ENCODE results near the gene BMI1.
"Not testable (repeated sequence)": the region's sequence is repeated elsewhere in the genome, so short reads cannot be mapped to it uniquely, and the experiment has no call there.

The BMI1 gene

DNA sequence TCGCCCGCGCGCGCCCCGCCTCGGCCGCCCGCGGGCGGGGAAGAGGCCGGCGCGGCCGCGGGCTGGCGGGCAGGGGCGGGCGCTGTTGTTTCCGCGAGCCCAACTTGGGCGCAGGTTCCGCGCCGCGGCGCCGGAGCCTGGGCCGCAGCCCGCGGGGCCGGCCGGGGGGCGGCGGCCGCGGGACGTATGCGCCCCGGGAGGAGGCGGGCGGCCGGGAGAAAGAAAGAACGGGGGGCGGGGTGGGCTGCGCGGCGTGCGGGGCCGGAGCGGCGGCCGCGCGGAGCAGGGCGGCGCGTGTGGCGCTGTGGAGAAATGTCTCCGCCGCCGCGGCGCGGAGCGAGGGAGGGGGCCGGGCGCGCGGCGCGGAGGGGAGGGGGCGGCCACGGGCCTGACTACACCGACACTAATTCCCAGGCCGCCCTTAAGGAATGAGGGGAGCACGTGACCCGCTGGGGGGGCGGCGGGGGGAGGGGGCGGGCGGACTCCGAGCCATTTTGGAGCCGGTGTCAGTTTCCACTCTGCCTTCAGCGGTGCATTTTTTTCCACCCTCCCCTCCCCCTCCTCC lies at the start of gene BMI1:
TSS of gene BMI1 (plus strand) at position 509 of the 565 bp plus-strand sequence. CDS start 5,351 bp downstream, outside the sequence.
- DNase-seq (ENCODE audit: low spot score): peak; percentile 82

DNA sequence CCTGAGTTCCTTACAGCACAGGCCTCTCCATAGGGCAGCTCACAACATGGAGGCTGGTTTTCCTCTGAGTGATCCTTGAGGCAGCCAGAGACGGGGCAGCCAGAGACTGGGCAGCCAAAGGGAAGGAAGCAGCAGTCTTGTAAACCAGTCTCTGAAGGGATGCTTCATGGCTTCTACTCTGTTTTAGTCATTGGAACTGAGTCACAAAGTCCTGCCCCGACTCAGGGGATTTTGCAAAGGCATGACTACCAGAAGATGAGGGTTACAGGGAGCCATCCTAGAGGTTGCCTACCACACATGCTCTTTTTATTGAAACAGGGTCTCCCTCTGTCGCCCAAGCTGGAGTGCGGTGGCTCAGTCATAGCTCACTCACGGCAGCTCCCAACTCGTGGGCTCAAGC lies 49.1 kb upstream of the BMI1 start:
- no peak for DNase-seq (ENCODE audit: low spot score)

DNA sequence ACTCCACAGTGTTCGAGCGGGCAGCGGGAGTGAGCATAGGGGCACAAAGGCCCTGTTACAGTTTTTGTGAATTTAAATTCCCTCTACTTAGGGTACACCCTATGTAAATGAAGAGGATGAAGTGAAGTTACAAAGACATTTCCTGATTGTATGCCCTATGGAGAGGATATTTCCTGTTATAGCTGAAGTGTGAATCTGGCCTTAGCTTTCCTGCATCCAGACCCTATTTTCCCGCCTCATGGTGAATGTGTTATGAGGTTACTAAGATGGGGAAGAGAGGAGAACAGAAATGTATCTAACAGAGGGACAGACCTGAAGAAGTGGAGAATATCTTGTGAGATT lies 42.5 kb upstream of the BMI1 start:
- no peak for DNase-seq (ENCODE audit: low spot score)

DNA sequence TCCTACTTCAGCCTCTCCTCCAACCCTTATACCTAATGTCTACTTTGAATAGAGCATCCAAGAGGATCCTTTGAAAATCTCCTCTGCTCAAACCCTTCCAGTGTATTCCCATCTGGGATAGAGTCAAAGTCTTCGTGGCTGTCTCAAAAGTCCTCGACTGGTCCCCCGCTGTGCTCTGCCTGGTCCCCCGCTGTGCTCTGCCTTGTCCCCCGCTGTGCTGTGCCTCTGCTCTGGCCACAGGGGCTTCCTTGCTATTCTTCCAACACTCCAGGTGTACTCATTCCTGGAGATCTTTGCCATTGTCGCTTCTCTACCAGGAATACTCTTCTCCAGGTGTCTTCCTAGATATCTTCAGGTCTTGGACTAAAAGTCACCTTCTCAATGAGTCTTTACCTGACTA lies 40.8 kb upstream of the BMI1 start:
- DNase-seq (ENCODE audit: low spot score): no peak

DNA sequence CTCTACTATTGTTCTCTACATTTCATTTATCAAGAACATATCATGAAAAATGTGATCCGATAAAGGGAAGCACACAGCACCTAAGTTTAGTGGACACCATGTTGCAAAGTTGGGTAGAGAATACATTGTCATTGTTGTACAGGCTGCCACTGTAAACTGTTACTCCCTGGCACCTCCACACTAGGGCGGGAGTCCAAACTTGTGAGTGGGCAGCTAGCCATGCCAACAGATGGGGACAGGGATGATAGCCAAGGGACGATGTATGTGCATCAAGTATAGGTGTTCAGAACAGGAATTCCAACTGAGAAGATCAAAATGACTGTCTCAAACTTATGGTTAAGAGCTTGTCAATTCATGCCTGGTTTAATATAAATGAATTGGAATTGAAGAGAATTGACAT lies 35.8 kb upstream of the BMI1 start:
- DNase-seq (ENCODE audit: low spot score): peak; percentile 5

DNA sequence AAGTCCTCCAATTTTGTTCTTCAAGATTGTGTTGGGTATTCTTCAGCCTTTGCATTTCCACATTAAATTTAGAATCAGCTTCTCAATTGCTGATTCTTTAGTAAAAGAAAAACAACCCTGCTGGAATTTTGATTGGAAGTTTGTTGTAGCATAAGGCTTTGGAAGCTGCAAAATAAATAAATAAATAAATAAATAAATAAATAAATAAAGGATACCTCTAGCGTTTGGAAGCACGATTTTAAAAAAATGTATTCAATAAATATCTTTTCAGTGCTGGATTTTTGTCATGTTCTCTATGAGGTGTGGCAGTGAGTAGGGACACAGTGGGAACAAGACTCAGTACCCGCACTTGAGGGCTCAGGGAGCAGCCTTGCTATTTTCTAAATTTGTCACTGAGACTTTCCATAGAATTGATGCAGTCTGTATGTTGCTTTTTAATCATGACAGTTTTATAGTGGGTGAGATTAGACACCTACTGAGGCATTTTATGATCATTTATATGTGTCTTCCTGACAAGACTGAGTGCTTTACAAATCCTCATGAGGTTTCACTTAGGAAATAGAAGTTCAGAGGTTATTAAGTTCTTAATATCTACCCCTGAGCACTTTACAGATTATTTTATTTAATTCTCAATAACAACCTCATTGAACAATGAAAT lies 27.0 kb upstream of the BMI1 start:
- no peak for DNase-seq (ENCODE audit: low spot score)

DNA sequence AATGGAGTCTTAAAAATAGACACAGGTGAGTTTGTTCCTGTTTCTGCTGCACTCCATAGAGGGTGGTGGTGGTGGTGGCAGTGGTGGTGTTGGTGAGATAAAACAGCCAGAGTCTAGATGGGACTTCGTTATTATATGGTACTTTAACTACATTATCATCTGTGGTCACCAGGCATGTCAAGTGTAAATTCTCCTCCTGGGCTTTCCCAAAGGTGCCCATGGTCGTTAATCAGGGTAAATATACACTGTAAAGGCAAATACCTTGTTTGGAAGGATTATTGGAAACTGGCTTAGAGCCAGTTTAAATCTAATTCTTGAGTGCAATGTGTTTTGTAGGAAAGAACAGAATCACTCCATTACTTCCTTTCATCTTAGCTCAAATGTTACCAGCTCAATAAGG lies 26.2 kb upstream of the BMI1 start:
- no peak for DNase-seq (ENCODE audit: low spot score)

DNA sequence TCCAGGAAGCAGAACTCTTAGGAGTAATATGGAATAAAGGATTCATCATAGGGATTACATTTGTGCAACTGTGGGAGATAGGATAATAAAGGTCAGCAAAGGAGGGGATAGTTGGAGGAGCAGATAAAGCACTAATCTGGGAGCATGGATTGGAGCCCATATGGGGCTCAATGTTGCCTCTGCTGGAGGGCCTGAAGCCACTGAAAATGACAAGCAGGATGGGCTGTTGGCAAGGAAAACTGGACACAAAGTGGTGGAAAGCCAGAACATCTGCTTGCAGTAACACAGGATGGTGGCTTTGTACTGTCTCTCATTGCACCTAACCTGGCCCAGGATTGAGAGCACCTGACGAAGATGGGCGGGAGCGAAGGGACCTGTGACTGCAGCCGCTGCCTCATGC lies 19.7 kb upstream of the BMI1 start:
- DNase-seq (ENCODE audit: low spot score): no peak

DNA sequence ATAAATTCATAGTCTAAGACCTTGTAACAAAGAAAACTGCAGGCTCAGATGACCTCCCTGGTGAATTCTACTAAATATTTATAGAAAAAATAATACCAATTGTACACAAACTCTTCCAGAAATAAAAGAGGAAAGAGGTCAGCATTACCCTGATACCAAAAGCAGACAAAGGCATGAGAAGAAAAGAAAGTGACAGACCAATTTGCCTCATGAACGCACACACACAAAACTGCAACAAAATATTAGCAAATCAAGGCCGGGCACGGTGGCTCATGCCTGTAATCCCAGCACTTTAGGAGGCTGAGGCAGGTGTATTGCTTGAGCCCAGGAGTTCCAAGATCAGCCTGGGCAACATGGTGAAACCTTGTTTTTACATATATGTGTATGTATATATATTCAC lies 17.4 kb upstream of the BMI1 start:
- DNase-seq (ENCODE audit: low spot score): no peak

DNA sequence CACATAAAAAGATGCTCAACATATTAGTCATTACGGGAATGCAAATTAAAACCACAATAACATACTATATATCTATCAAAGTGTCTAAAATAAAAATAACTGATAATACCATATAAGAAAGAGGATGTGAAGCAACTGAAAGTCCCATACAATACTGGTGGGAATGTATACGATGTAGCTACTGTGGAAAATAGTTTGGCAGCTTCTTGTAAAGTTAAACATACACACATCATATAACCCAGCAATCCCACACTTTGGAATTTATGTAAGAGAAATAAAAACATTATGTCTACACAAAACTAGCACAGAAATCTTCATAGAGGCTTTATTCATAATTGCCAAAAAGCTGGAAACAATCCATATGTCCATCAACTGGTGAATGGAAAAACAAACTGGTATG lies 15.2 kb upstream of the BMI1 start:
- no peak for DNase-seq (ENCODE audit: low spot score)

DNA sequence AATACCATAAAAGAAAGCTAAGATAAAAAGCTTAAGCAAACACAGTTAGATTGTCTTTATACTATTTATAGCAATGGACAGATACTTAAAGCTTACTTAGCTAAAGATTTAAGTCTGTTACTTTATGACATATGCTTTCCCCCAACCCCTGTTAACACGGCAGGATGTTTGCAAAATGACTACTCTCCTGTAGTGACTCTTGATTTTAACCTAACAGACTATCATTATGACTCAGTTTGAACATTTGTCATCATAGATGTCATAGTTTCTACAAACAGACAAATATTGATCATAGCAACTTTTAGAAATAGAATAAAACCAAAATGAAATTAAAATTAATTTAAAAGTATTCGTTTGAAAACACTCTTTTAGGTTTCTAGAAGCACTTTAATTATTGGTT lies 12.5 kb upstream of the BMI1 start:
- DNase-seq (ENCODE audit: low spot score): no peak

DNA sequence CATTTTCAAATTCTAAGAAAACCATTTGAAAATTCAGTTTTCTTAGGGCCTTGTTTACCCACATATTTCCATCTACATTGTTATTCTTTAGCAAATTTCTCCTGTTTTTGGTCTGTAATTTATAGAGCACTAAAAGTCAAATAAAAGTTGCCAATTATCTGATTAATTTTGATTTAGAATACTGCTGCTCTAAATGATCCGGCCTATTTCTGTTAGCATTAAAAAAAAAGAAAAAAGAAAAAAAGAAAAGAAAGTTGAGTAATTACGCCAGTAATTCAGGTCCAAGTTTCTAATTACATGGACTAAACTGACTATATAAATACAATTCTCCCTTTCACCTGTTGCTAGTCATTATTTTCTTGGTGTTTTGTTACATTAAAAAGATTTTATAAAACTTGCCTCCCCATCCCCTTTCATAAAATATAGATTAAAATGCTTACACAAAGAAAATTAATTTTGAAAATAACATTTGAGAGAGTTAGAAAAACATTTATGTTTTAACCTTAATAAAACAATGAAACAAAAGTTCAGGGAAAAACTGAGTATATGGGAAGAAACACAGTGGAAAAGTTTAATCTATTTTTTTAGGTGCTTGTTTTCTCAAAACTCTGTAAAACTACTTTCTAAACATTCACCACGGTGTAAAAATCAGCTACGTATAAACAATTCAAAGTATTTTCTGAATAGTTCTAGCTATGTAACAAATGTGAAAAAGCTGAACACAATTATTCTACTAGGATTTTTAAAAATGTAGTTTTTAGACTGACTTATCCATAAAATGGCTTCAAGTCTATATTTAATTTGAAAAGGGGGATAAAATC lies 11.5 kb upstream of the BMI1 start:
- DNase-seq (ENCODE audit: low spot score): no peak

DNA sequence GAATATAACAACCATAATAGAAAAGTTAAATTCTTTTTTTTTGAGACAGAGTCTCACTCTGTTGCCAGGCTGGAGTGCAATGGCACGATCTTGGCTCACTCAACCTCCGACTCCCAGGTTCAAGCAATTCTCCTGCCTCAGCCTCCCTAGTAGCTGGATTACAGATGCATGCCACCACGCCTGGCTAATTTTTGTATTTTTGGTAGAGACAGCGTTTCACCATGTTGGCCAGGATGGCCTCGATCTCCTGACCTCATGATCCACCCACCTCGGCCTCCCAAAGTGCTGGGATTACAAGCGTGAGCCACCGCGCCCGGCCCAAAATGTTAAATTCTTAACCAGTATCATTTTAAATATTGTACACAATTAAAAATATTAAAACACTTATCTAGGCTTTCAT lies 10.9 kb upstream of the BMI1 start:
- not testable (repeated sequence) for DNase-seq (ENCODE audit: low spot score)

DNA sequence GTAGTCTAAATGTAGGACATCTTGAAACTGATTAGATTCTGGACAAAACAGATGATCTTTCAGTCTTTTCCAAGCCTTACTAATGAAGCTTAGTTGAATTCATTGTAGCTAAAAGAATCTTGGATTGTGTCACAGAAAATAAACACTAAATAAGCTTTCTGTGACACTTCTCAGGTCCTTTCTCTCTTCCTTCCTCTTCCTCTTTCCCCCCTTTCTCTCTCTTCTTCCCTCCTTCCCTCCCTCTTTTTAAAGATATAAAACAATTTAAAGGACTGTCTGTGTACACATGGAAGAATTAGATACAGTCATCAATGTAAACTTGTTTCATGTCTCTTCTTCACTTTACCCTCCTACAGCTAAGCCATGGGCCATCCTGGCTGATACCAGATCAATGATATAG lies 10.0 kb upstream of the BMI1 start:
- DNase-seq (ENCODE audit: low spot score): no peak

DNA sequence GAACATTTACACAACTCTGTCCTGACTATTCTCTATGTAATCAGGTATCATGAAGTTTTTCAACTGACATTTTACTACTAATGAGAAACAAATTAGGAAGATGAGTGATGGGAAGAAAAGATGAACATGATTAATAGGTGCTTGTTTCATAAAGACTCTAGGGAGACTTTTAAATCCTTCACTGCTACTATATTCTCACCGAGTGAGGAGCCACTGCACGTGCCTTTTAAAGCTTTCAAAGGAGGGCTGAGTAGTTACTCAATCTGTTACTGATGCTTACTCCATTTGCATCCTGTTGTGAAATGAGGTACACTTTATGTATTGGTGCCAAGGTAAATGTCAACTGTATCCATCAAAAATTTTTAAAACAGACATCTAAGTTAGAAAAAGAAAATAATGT lies 6.0 kb upstream of the BMI1 start:
- no peak for DNase-seq (ENCODE audit: low spot score)

DNA sequence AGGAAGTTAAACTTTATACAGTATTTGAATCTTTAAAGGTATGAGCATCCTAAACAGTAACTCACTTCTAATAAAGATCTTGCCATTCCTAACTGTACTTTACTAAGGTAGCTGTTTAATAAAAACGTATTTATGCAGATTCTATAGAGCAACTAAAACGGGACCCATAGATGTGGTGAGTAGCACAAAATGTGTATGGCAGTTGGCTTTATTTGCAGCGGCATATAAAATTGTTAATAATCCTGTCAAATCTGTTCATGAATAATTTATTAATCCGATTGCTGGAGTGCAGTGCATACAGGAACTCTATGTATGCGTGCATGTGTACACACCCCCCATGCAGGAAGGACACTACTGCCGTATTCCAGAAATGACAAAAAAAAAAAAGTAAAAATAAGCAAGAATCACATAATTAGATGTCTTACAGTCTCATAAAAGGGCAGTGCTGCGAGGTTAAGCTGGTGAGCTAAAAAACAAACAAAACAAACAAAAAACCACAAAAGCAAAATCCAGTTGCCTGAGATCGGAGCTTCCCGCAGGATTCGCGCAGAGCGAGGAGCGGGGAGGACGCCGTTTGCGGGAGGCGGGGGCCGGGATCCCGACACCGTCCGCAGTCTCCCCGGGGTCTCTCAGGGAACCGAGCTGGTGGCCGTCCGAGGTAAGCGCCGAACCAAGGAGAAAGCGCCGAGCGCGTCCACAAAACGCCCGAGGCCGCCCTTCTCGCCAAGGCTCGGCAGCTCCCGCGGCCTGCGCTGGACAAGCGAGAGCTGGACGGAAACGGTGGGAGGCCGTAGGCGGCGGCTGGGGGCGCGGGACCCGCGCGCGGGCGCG lies 5.2 kb upstream of the BMI1 start:
- no peak for DNase-seq (ENCODE audit: low spot score)

DNA sequence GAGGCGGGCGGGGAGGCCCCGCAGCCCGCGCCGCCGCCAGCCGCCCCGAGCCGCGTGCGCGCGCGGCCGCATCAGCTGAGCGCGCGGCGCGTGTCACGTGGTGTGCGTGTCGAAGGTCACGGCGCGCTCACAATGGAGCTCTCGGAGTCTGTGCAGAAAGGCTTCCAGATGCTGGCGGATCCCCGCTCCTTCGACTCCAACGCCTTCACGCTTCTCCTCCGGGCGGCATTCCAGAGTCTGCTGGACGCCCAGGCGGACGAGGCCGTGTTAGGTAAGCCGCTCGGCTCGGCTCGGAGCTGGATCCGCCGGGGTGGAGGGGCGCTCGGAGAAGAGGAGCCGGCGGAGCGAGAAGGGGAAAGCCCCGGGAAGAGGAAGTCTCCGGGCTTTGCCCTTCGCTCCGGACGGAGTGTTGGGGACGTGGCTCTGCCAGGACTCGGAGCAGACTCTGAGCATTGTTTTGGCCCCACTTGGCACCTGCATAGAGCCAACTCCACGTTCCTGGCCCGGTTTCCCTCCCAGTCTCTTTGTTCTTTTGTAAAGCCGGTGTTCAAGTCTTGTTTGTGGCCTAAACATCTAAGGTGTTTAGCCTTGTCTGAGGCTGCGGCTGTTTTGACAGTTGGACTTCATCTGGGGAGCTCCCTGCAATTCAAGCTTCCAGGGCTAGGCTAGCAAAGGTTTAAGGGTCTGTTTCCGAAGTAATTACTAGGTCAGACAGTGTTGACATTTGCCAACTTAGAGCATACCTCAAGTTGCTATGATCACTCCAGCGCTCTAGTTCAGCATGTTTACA lies 4.4 kb upstream of the BMI1 start, which contains the start of gene COMMD3:
TSS of gene COMMD3 (plus strand) at position 103 of the 790 bp plus-strand sequence. CDS start at position 133, 30 bp downstream.
- DNase-seq (ENCODE audit: low spot score): peak; percentile 88

DNA sequence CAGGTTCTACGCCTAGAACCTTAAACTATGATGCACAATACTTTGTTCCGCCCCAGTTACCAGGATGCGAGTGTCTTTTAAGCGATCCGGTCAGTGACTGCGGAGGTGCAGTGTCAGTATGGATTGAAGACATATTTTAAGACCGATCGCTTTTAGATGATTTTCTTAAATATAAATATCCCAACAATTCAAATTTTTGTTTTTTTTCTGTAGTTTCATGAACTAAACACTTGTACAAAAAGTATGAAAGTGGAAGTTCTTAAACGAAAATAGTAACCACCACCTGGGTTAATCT lies 3.9 kb upstream of the BMI1 start:
- no peak for DNase-seq (ENCODE audit: low spot score)

DNA sequence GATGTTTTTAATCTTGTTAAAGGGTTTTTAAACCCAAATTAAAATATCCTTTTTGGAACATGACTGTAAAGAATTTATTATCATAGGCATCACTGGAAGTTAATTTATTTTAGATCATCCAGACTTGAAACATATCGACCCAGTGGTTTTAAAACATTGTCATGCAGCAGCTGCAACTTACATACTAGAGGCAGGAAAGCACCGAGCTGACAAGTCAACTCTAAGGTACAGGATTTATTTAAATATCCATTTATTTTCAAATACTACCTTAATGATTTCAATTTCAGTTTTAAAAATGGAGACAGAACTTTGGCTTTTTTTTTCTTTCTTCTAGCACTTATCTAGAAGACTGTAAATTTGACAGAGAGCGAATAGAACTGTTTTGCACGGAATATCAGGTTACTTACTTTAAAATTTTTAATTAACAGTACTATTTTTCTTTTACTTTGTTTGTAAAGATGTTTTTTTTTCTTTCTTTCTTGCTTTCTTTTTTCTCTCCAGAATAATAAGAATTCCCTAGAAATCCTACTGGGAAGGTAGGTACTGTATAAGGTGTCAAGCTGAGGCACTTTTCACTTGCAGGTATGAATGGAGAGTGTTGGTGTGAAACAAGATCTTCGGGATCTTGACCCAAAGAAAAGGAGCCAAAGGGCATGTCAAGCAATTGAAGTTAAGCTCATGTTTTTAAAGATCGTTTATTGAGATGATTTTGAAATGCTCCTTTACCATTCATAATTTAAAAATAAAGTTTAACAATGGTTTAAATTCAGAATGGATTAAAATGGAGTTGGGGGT lies 2.9 kb upstream of the BMI1 start:
- no peak for DNase-seq (ENCODE audit: low spot score)

DNA sequence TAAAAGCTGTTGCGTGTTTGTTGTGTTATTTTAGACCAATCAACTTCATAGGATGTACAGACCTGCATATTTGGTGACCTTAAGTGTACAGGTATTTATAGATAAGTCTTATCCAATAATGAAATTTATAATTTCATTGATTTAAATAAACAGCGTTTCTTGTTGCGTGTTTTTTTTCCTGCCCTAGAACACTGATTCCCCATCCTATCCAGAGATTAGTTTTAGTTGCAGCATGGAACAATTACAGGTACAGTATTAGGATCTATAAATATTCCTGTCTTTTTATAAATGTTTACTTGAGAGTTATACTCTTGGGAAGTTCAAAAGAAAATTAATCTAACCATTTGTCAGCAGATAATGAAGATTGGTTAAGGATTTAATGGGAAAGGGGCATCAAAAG lies 2.1 kb upstream of the BMI1 start:
- DNase-seq (ENCODE audit: low spot score): no peak

DNA sequence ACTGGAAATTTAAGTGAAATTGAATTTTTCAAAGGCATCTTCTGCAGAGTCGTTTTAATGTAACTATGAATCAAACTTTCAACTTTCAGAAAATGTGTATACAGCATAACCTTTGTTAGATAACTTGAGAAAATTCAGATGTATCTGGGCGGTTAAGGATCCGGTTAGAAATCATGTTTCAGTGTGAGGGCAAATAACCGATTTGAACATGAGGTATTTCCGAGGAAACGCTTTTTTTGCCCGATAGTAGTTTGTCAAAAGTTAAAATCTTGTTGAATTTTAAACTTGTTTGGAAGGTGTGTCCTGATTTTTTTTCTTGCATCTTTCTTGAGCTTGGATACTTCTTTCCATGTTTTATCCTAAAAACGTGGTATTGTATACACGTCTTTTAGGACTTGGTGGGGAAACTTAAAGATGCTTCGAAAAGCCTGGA lies 1.3 kb upstream of the BMI1 start:
- DNase-seq (ENCODE audit: low spot score): no peak
